GM18507 (cell line): ENCODE measurements around the gene KRTAP5-7.
"Not testable (repeated sequence)": the region's sequence is repeated elsewhere in the genome, so short reads cannot be mapped to it uniquely, and the experiment has no call there.

Experiments used
- DNase-seq: peaks from one replicate; pipeline ENCODE4 v3.0.0; 2011; ENCODE audit warnings: low read depth; ENCODE audit not compliant: insufficient read length; ENCODE audit errors: extremely low spot score
- FAIRE-seq: peaks from 2 replicates; lab custom pipeline; 2011; peaks lifted over from hg19 to GRCh38; lab: Jason Lieb, UNC

Gene KRTAP5-7

DNA sequence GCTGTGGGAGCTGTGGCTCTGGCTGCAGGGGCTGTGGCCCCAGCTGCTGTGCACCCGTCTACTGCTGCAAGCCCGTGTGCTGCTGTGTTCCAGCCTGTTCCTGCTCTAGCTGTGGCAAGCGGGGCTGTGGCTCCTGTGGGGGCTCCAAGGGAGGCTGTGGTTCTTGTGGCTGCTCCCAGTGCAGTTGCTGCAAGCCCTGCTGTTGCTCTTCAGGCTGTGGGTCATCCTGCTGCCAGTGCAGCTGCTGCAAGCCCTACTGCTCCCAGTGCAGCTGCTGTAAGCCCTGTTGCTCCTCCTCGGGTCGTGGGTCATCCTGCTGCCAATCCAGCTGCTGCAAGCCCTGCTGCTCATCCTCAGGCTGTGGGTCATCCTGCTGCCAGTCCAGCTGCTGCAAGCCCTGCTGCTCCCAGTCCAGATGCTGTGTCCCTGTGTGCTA, 21.7 kb downstream of the KRTAP5-7 start:
- no peak for FAIRE-seq

DNA sequence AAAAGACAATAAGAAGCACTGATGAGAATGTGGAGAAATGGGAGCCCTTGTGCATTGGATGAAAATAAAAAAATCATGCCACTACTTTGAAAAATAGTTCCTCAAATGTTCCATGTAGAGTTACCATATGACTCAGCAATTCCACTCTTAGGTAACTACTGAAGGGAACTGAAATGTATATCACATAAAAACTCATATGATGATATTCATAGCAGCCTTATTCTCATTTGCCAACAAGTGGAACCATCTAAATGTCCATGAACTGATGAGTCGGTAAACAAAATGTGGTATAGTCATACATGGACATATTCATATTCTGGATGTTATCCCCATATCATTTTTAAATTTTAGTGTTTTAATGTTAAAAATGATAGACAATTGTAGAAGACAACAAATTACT, 24.6 kb downstream of the KRTAP5-7 start:
- FAIRE-seq, result no peak

More for the DNA sequence above, 21.7 kb downstream of the KRTAP5-7 start:
- no peak for DNase-seq

DNA sequence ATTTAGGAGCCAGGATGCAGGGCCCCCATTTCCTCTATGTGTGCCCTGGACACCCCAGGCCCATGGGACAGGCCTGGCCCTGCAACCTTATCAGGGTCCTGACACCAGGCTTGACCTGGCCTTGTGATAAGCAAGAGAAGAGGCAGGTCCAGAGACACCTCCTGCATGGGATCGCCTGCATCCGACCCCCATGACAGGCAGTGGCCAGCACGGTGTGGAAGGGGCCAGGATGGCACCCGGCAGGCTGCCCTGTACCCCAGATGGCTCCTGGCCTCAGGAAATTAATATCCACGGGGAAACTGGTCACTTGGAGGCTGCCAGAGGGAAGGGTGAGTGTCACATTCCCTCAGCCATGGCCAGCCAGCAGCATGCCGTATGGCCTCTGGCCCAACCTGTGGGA, 27.9 kb downstream of the KRTAP5-7 start:
- no peak for FAIRE-seq
- DNase-seq, result no peak

More for the DNA sequence above, 24.6 kb downstream of the KRTAP5-7 start:
- no peak for DNase-seq

DNA sequence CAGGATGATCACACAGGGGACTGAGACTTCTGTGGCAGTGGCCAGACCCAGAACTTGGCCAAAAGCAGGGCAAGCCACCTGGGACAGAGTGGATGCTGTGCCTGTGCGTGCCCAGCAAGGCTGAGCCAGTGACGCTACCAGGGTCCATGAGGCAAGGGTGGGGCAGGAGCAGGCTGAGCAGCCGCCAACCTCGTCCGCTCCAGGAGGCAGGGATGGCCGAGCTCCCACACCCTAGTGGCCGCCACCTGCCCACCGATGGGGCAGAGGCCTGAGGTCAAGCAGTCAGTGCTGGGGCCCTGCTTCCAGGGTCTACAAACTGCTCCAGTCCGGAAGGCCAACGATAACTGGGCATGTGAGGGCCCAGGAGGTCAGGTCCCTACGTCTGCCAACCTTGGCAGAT, 28.4 kb downstream of the KRTAP5-7 start:
- DNase-seq, result no peak
- FAIRE-seq, result no peak

DNA sequence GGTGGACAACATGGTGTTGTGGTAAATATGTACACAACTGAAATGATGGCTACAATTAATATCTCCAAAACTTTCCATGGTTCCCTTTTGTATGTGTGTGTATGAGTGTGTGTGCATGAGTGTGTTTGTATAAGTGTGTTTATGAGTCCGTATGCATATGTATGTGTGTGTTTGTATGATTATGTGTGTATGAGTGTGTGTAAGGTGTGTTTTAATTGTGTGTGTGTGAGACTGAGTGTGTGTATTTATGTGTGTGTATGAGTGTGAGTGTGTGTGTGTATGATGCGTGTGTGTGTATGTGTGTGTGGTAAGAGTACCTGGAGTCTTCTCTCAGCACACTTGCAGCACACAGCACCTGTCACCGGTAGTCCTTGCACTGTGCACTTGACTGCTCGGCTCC, 29.0 kb downstream of the KRTAP5-7 start:
- no peak for FAIRE-seq

DNA sequence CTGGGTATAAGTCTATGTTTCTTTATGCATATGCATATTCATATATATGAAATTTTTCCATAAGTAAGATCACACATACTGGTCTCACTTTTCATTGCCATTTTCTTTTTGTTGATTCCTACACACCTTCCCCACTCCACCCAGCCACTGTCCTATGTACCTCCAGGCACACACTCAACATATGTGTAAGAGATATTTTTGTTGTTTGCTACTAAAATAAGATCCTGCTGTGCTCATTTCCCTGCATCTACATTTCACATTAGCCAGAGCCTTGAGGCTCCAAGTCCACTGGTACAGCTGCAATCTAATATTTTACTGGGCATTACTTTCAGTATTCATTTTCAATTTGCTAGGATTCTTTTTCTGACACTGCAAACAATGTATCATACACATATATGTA, 30.2 kb downstream of the KRTAP5-7 start:
- no peak for DNase-seq
- no peak for FAIRE-seq

More for the DNA sequence above, 29.0 kb downstream of the KRTAP5-7 start:
- no peak for DNase-seq

DNA sequence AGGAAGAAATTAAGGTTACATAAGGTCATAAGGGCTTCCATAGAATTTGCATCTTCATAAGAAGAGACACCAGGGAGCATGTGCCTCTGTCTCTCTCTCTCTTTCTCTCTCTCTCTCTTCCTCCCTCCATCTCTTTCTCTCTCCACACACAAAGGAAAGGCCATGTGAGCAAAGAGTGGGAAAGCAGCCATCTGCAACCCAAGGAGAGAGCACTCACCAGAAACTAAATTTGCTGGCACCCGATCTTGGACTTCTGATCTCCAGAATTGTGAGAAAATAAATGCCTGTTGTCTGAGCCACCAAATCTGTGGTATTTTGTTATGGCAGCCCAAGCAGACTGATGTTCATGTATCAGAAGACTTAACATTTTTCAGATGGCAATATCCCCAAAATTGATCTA, 31.9 kb downstream of the KRTAP5-7 start:
- FAIRE-seq, result no peak
- no peak for DNase-seq

DNA sequence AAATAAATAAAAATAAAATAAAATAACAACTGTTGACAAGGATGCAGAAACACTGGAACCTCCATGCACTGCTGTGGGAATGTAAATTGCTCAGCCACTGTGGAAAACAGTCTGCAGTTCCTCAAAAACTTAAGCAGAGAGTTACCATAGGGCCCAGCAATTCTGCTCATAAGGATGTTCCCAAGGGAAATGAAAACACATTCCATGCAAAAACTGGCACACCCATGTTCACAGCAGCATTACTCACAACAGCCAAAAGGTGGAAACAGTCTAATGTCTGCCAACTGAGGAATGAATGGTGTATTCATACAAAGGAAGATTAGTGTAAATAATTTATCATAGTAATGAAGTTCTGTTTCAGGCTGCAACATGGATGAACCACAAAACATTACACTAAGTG, 35.1 kb downstream of the KRTAP5-7 start:
- FAIRE-seq, result no peak
- DNase-seq, result no peak

DNA sequence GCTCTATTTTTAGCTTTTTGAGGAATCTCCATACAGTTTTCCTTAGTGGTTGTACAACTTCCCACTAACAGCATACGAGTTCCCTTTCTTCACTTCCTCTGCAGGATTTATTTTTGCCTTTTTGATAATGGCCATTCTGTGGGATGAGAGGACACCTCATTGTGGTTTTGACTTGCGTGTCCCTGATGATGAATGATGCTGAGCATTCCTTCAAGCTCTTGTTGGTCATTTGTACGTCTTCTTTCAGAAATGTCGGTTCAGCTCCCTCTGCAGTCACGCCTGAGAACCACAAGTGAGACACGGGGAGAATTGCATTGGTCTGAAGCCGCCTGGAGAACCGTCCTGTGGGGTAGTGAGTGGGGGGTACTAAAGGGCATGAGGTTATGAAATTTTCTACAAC, 36.3 kb downstream of the KRTAP5-7 start:
- peak; percentile 26 for DNase-seq
- FAIRE-seq, result no peak

DNA sequence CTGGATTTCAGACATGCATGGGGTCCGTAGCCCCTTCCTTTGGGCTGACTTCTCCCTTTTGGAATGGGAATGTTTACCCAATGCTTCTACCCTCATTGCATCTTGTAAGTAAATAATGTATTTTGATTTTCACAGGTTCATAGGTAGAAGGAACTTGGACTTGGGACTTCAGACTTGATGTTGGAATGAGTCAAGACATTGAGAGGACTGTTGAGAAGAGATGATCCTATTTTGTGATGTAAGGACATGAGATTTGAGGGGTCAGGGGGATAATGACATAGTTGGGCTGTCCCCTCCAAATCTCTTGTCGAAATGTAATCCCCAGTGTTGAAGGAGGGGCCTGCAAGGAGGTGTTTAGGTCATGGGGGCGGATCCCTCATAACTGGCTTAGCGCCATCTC, 37.4 kb downstream of the KRTAP5-7 start:
- no peak for FAIRE-seq

DNA sequence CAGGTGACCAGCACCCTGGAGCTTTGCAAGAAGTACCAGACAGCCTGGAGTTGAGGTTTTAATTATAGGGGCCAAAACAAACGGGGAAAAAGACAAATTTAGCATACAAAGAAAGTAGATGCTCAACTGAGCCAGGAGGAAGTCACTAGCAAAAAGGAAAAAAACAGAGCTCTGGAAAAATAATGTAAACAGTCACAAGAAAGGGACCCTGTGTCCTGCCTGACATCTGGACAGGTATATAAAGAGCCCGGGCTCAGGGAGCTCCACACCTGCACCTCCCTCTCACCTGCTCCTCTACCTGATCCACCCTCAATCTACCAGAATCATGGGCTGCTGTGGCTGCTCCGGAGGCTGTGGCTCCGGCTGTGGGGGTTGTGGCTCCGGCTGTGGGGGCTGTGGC, 38.2 kb downstream of the KRTAP5-7 start, which contains the start of gene KRTAP5-10:
TSS of gene KRTAP5-10 (plus strand) at position 301 of the 400 bp plus-strand sequence. CDS start at position 326, 25 bp downstream.
- DNase-seq, result no peak
- no peak for FAIRE-seq

More for the DNA sequence above, 37.4 kb downstream of the KRTAP5-7 start:
- DNase-seq, result no peak

DNA sequence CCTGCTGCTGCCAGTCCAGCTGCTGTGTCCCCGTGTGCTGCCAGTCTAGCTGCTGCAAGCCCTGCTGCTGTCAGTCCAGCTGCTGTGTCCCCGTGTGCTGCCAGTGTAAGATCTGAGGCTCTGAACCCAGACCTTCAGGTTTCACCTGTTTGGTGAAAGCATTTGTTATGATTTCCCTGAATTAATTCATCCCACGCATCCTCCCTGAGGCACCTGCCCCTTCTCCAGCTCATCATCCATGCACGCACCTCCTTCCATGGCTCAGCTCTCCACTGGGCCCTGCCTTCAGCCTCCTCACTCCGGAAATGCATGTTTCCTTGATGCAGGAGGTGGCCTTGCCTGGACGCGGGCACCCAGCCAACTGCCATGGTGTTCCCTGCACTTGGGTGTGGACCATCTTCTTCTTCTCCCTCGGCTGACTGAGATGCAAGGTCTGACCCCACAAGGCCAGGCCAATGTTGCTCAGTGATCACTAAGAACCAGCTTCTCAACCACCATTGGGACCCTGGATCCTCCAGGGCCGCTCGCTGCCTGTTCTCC, 39.1 kb downstream of the KRTAP5-7 start:
- FAIRE-seq (no peak), DNase-seq (no peak)

DNA sequence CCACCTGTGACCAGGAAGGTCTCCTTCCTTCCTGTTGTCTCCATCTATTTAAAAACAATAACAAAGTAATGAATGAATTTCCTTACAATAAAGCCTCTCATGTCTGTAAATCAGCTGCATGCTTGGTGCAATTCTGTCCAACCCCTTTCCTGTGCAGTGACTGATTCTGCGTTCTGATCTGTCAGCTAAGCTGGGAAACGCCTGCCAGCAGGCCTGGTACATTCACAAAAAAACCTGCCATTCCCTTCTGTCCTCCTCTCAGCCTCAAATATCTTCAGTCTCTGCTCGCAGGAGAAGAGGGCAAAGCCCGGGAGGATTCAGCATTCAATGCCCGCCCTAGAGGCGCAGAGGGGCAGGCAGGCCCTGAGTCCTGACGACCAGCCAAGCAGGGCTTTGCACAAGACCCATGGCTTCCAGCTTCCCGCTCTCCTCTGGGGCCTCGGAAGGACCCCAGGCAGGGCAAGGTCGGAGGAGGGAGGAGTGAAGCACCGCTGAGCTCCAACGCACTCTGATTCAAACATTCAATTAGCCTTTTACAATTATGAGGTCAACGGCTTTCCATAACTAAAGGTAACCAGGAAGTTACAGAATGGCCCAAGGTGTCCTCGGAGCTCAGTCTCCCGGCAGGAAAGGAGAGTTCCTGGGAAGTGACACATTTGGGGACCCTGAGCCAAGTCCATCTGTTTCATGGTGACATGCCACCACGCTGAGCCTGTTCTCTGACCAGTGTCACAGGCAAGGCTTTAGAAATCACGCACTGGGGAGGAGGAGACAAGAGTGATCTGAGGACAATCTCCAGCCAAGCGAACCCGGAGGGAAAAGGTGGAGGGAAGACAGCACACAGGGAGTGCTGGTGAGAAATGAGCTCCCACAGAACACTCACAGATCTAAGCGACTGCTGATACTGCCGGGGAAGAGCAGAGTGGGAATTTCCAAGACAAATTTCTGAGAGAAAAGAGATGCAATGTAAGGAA, 39.8 kb downstream of the KRTAP5-7 start:
- FAIRE-seq, DNase-seq: not testable (repeated sequence)

DNA sequence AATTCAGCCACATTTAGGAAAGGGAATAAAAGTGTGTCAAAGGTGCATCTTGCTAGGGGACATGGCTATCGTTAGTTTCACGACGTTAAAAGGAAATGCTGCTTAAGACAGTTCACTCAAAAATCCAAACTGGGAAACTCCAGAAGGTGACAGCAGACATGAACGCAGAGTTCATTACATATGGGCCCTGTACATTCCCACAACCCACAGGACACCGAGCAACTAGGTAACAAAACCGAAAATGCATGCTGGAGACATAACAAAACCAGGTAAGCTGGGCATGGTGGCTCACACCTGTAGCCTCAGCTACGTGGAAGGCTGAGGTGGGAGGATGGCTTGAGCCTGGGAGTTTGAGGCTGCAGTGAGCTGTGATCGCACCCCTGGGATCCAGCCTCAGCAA, 40.6 kb downstream of the KRTAP5-7 start:
- DNase-seq, FAIRE-seq: not testable (repeated sequence)

DNA sequence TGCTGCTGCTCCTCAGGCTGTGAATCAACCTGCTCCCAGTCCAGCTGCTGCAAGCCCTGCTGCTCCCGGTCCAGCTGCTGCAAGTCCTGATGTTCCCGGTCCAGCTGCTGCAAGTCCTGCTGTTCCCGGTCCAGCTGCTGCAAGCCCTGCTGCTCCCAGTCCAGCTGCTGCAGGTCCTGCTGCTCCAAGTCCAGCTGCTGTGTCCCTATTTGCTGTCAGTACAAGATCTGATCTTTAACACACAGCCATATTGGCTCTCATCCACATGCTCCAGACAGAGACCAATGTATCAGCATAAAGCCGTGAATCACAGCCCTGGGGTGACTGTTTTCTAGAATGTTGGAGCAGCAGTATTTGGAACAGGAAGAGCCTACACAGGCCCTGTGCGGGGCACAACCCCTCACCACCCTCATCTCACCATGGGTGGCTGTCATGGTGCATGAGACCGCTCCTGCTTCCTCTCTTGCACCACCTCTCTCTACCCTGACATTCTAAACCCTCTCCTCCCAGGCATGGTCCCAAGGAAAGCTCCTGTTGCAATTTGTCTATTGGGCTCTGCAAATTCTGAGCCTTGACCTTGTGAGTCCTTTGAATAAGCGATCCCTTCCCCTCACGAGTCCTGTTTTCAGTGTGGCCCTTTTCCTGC, 41.8 kb downstream of the KRTAP5-7 start:
- no peak for FAIRE-seq
- DNase-seq, result no peak

DNA sequence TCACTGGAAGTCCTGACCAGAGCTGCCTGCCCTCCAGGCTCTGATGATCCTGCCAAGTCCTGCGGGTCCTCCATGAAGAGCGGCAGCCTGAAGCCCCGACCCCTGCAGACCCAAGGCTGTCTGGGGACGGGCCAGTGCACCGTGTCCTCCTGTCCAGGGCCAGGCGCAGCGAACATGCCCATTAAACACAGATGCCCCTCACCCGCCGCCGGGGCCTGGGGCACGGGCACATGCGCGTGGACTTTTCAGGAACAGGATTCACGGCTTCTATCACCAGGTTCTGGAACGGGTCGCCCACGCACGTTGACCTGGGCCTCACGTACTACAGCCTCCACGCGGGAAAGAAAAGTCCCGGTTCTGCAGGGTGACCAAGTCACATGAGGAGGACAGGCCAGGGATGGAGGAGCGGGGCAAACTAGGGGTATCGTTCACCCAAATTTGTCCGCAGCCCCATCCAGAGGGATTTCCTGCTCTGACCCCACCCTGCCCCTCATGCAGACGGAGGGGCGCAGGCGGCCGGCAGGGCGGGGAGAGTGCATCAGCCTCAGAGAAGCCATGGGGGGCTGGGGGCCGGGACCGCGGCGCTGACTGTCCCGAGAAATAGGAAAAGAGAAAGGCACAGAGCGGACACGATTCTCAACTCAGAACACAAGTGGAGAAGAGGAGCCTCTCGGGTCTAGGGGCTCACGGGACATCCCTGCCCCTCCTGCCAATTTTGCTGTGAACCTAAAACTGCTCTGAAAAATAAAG, 44.2 kb downstream of the KRTAP5-7 start:
- not testable (repeated sequence) for FAIRE-seq

DNA sequence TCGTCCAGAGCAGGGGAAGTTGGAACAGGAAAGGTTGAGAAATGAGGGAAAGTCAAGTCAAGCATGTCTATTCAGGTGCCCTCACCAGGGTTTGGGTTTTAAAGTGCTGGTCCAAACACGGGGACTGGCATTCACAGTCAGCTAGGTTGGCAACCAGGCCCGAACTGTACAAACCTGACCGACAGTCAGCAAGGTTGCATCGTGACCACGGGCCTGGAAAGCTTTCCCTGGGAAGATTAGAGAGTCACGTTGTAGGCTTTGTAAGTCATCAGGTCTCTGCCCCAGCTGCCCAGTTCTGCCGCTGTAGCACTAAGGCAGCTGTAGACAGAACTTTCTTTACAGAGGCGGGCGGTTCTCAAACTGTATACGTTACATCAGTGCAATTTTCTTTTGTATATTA, 45.7 kb downstream of the KRTAP5-7 start:
- no peak for FAIRE-seq
- DNase-seq, result no peak

More for the DNA sequence above, 44.2 kb downstream of the KRTAP5-7 start:
- not testable (repeated sequence) for DNase-seq

DNA sequence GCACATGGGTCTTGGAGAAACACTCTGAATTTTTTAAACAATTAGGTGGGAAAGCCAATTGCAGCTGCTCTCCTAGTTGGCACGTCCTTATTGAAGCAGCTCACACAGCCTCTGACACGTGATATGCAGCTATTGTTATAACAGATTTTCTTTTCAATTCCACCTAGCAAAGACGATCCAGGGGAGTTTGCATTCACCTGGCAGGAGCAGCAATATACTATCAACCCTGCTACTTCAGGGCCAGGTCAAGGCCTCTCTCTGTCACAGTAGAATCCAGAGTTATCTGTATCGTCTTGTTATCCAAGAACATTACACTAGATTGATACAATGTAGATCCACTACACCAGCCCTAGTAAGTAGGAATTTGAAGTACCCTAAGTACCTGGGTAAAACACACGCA, 47.4 kb downstream of the KRTAP5-7 start:
- no peak for FAIRE-seq
- DNase-seq, result no peak

DNA sequence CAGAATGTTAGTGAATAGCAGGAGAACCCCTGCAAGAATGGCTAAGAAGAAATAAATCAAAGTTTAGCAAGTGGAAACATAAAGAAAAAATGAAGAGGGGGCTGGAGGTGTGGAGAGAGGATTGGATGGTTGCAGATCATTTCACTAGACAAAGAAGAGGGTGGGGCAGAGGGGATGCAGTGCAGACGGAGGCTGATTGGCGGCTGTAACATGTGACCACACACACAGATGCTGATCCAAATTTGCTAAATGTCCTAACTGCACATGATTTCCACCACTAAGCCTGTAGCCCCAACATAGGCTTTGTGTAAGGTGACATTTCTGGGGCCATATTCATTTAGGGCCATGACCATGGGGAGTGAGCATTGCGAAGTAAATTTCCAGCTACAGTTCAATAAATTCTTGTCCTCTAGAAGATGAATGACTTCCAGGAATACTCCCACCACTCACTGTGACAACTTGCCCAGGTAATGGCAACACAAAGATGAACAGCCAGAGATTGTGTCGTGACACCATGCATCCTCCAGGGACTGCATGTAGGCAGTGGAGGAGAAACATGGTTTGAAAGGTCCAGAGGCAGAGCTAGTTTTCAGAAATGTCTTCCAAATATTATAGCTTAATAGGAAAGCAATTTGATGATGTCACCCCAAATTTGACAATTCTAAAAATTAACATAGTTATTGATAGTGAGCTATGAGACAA, 48.8 kb downstream of the KRTAP5-7 start:
- DNase-seq, result no peak
- no peak for FAIRE-seq
